Retinal pigment epithelial cell (primary cell): ENCODE results near the gene HOXC9.

ENCODE experiments used
- DNase-seq: peaks from one replicate; pipeline ENCODE4 v3.0.0-alpha.2; 2010; ENCODE audit warnings: low read depth
- H3K4me3 ChIP-seq: 2 replicates; pipeline ENCODE4 v1.5.1; 2011; ENCODE audit warnings: mild to moderate bottlenecking, low read length, control low read depth, moderate library complexity
- CTCF ChIP-seq: conservative IDR thresholded peaks from 2 replicates; pipeline ENCODE4 v1.5.1; 2011; ENCODE audit warnings: low read depth, low read length, control low read depth, inconsistent platforms

Gene HOXC9

GRCh38 chr12:54015018-54015931 is 15.3 kb downstream of the HOXC9 start:
- no peak for TF ChIP-seq CTCF
- H3K4me3 ChIP-seq: no peak overlapping the region
- DNase-seq: no peak

GRCh38 chr12:54016051-54016450 is 16.1 kb downstream of the HOXC9 start:
- no peak overlapping the region for H3K4me3 ChIP-seq
- no peak for TF ChIP-seq CTCF
- DNase-seq: no peak

GRCh38 chr12:54016478-54016964 is 16.6 kb downstream of the HOXC9 start:
- no peak for TF ChIP-seq CTCF
- no peak for DNase-seq
- no peak overlapping the region for H3K4me3 ChIP-seq

GRCh38 chr12:54017027-54017788 is 17.2 kb downstream of the HOXC9 start:
- TF ChIP-seq CTCF: no peak
- no peak for DNase-seq
- H3K4me3 ChIP-seq: peak overlapping the region; percentile 8

- no peak for DNase-seq
- no peak for TF ChIP-seq CTCF
- peak overlapping the region; percentile 8 for H3K4me3 ChIP-seq
Measured at GRCh38 chr12:54017878-54018467, 18.0 kb downstream of the HOXC9 start.

- TF ChIP-seq CTCF: no peak
- H3K4me3 ChIP-seq: no peak overlapping the region
- no peak for DNase-seq
Measured at GRCh38 chr12:54018468-54018984, 18.6 kb downstream of the HOXC9 start.
